Effector memory CD4-positive, alpha-beta T cell (primary cell): ENCODE data around the gene USP17L12.
"Not testable (repeated sequence)": the region's sequence is repeated elsewhere in the genome, so short reads cannot be mapped to it uniquely, and the experiment has no call there.

ENCODE experiments used
- DNase-seq, 3 donors: peaks; one replicate each; pipeline ENCODE4 v3.0.0-alpha.2; 2020
- H3K27ac ChIP-seq: 2 replicates; pipeline ENCODE4 v1.7.0; 2013; ENCODE audit warnings: mild to moderate bottlenecking, low read length, moderate library complexity; ENCODE audit not compliant: insufficient read depth, poor library complexity, severe bottlenecking
- H3K27me3 ChIP-seq: replicated peaks from 2 replicates; pipeline ENCODE4 v1.7.0; 2013; ENCODE audit warnings: mild to moderate bottlenecking, low read length; ENCODE audit not compliant: insufficient read depth, control insufficient read depth, poor library complexity, severe bottlenecking
- H3K36me3 ChIP-seq: 2 replicates; pipeline ENCODE4 v1.7.0; 2013; ENCODE audit warnings: mild to moderate bottlenecking, low read length, moderate library complexity; ENCODE audit not compliant: control insufficient read depth, insufficient read depth
- H3K4me1 ChIP-seq: 2 replicates; pipeline ENCODE4 v1.7.0; 2013; ENCODE audit warnings: low read length, mild to moderate bottlenecking; ENCODE audit not compliant: control insufficient read depth, insufficient read depth, poor library complexity, severe bottlenecking
- H3K4me3 ChIP-seq: 2 replicates; pipeline ENCODE4 v1.7.0; 2013; ENCODE audit warnings: low read length, low read depth, mild to moderate bottlenecking; ENCODE audit not compliant: insufficient read depth, poor library complexity, severe bottlenecking
- H3K9me3 ChIP-seq: 2 replicates; pipeline ENCODE4 v1.7.0; 2013; ENCODE audit warnings: mild to moderate bottlenecking, low read length, moderate library complexity; ENCODE audit not compliant: control insufficient read depth

The USP17L12 gene

GRCh38 chr4:9247953-9248680 lies 28.2 kb downstream of the USP17L12 start, which contains the start of gene USP17L18:
TSS of gene USP17L18 (plus strand) at chr4:9248630. CDS start at chr4:9248630, 0 bp downstream.
- H3K4me3 ChIP-seq, H3K27me3 ChIP-seq, DNase-seq, H3K9me3 ChIP-seq, H3K27ac ChIP-seq, H3K4me1 ChIP-seq, H3K36me3 ChIP-seq: not testable (repeated sequence)

GRCh38 chr4:9253078-9253477 lies 33.1 kb downstream of the USP17L12 start, which contains the start of gene USP17L19:
TSS of gene USP17L19 (plus strand) at chr4:9253378. CDS start at chr4:9253378, 0 bp downstream.
- not testable (repeated sequence) for DNase-seq, H3K9me3 ChIP-seq, H3K36me3 ChIP-seq, H3K4me3 ChIP-seq, H3K27ac ChIP-seq, H3K27me3 ChIP-seq, H3K4me1 ChIP-seq

- not testable (repeated sequence) for H3K4me3 ChIP-seq, DNase-seq, H3K4me1 ChIP-seq, H3K9me3 ChIP-seq, H3K36me3 ChIP-seq, H3K27ac ChIP-seq, H3K27me3 ChIP-seq
These were observed 37.9 kb downstream of the USP17L12 start, which contains the start of gene USP17L20 for GRCh38 chr4:9257824-9258223. TSS of gene USP17L20 (plus strand) at chr4:9258124. CDS start at chr4:9258124, 0 bp downstream.

GRCh38 chr4:9262572-9262971 lies 42.6 kb downstream of the USP17L12 start, which contains the start of gene USP17L21:
TSS of gene USP17L21 (plus strand) at chr4:9262872. CDS start at chr4:9262872, 0 bp downstream.
- not testable (repeated sequence) for H3K9me3 ChIP-seq, H3K36me3 ChIP-seq, H3K27me3 ChIP-seq, H3K27ac ChIP-seq, H3K4me1 ChIP-seq, DNase-seq, H3K4me3 ChIP-seq

- H3K4me1 ChIP-seq, H3K9me3 ChIP-seq, DNase-seq, H3K4me3 ChIP-seq, H3K27ac ChIP-seq, H3K36me3 ChIP-seq, H3K27me3 ChIP-seq: not testable (repeated sequence)
These were observed 47.4 kb downstream of the USP17L12 start, which contains the start of gene USP17L22 for GRCh38 chr4:9267319-9267718. TSS of gene USP17L22 (plus strand) at chr4:9267619. CDS start at chr4:9267619, 0 bp downstream.
